RCC 7860 (cell line): ENCODE data around the gene GDF11.

Source experiments
- DNase-seq: peaks from one replicate; pipeline ENCODE4 v3.0.0-alpha.2; 2015; ENCODE audit warnings: low spot score
- FAIRE-seq: peaks from 2 replicates; lab custom pipeline; 2012; peaks lifted over from hg19 to GRCh38; lab: Jason Lieb, UNC

GDF11 gene

DNA sequence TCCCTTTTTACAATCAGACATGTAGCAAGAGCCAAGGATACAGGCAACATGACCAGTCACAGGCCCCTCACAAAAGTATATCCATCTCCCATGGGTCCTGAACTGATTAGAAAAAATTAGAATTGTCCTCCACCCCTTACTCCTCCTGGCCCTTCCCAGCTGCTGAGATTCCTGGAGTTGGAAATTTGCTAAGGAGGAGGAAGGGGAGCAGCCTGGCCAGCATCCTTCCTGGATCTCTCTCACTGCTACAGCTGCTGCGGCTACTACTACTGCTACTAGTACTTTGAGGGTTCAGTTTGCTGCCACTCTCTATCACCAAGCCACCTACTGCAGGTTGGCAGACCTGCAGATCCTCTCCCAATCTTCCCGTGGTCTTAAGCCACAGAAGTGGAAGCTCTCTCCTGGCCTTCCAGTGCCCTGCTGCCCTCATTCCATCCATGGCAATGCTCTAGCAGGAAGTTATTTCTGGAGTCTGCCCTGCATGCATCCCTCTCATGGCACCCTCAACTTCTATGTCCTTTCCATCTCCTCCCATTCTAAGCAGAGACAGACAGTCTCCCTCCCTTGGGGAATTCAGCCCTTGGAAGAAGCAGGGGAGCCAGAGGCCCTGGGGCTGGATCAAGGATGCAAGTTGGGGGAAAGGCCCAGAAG lies 36.2 kb upstream of the GDF11 start:
- DNase-seq (no peak), FAIRE-seq (no peak)

DNA sequence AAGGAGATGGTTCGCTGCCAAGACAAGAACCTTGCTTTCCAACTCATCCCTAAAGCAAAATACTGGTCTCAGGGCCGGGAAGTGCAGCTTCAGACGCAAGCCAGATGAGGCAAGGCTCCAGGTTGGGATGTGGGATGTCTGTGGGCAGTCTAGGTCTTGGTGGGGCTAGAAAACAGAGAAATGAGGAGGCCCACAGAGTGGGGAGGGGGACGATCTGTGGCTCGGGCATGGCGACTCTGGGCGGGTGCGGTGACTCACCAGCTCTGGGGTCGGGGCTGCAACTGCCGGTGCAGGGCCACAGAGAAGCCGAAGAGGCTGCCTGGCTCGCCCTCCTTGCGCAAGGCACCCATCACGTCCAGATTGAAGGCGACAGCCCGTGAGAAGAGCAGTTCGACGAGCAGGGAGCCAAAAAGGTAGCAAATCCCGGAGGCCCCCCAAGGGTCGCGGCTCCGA lies 35.7 kb upstream of the GDF11 start:
- no peak for DNase-seq
- FAIRE-seq: no peak

DNA sequence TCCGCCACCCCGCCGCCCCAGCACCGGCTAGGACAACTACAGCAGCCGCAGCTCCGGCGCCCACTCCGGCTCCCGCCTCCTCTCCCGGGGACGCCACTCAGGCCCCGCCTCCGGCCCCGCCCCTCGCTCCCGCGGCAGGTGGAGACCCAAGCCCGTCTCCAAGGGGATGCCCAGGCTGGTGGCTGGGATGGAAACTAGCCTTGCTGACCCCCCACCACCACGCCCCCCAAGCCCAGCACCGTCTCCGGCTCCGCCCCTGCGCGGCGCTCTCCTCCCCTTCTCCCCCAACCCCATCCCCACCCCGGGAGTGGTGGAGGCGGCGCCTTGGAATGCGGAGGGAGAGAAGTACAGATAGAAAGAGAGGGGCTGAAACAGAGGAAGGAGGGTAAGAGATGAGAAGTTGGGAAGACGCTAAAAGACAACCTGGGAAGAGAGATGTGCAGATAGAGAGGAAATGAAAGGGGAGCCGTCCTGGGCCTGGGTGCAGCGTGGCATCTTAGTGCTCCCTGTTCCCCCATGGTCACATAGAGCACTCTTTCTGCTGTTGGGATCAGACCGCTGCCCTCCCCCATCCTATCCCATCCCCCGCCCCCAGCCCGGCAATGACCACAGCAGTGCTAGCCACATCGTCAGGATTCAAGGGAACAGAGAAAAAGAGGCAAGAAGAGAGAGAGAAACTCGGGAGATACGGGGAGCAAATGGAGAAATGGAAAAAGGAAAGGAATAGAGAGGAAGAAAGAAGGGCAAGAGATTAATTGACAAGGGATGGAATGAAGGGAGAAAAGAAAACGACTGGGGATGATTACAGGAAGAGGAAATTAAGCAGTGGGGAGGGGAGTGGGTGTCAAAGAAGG lies 34.9 kb upstream of the GDF11 start, which contains the start of gene ITGA7:
Gene ITGA7, minus strand, starts transcription at position 64 of the 854 bp plus-strand sequence. CDS start 222 bp downstream, outside the sequence.
- DNase-seq (no peak), FAIRE-seq (no peak)

DNA sequence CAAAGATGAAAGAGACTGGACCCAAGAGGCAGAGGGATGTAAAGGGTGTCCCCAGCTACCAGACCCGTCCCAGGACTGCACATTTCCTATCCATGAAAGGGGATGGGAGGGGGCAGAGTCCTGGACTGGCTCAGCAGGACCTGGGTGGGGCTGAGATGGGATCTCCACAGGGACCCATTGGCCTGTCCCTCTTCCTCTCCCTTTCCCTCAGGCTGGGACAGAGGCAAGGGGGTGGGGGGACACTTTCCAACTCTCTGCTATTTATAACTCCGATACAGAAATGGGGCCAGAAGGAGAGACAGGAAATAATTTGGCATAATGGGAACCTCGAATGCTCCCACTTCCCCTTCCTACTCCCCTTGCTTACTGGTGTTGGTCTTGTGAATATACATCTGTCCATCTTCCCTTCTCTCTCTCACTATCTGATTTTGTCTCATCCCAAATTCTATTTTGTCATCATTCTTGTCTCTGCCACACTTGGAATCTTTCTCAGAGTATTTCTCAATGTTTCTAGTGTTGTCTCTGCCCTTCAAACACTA lies 34.2 kb upstream of the GDF11 start:
- FAIRE-seq: no peak
- DNase-seq: no peak

DNA sequence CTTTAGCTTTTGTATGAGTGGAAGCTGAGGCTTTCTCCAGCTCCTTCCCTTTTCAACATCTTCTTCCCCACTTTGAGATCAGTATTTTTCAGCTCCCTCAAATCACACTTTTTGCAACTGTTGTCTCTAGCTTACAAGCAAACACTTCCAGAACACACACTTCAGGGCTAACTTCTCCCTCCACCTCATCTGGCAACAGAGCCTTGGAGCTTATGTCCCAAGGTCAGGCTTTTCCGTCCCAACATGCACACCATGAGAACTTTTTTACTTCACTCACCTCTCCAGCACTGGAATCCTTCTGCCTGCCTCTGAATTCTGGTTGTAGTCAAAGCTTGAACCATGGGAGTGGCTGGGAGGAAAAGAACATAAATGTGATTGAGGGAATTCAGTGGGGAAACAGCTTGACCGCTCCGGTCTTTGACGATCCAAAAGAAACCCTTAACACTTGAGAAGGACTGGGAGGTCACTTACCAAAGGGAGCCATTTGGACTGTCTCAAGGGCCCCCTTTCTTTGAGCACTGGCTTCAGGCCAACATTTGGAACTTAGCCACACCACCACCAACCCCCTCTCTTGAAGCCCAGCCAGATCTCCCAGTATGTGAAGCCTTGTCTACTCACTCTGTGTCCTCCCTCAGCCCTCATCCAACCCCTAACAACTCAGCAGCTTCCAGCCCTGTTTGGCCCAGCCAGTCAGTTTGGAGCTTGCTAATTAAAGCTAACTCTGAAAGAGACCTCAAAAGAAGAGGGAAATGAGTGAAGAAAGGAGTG lies 31.0 kb upstream of the GDF11 start:
- DNase-seq (no peak), FAIRE-seq (no peak)

DNA sequence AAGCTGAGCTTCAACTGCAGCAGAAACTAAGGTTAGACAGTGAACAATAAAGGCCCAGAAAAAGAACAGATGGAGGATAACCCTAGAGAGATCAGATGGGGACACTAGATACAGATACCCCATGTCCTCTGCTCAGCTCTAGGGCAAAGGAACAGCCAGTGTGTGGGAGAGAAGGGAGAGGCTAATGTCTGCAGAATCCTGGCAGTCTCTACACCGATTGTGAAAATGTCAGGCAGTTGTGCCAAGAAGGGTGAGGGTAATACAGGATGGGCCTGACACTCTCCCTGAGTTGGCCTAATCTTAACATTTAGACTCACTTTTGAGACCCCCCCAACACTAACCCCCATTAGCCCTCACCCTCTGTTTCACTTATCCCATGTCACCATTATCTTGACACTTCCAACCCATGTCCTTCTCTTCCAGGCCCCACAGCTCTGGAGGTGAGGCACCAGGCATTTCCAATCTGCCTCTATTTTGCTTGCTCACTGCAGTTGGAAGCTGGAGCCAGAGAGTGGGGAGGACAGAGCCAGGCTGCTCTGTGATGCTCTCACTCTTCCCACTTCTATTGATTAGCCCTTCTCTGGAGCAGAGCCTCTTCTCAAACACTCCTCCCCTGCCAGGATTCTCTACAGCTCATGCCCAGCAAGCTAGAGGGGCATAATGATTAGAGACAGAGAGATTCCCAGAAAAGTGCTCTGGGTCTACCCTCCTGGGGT lies 30.1 kb upstream of the GDF11 start:
- FAIRE-seq (no peak), DNase-seq (no peak)

DNA sequence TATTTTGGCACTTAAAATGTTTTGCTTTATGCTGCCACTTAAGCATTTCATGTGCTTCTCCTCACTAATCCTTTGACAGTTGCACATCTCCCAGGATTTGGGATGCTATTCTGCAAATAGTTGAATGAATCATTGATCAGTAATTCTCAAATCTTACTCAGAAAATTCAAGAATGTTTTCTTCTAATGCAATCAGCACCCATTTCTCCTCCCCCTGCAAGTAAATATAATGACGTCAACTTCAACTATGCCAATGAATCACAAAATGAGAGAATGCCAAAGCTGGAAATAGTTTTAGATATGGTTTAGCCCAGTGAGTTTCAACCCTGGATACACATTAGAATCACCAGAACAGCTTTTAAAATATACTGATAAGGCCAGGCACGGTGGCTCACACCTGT lies 29.2 kb upstream of the GDF11 start:
- DNase-seq (peak; percentile 43), FAIRE-seq (no peak)

DNA sequence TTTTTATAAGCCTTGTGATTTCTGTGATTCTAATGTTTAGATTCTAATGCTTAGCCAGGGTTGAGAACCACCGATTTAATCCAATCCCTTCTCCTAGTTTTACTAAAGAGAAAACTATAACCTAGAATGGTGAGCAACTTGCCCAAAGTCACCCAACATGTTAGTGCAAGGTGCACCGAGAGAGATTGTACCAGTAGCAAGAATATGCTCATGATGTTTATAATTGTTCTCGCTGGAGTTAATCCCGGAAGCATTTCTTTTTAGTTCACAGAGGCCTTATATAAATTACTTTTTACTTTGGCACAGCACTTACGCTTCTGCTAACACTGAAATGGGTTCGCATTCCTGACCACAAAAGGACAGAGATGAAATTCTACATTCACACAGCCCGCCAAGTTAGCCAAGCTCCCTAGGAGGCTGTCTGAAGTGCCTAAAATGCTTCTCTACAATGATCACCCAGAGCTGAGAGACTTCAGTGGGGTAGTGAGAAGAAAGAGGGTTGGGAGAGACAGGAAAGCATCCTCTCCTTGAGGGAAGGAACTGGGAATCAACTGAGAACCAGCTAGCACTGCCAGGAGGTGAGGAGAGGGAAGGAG lies 27.7 kb upstream of the GDF11 start:
- FAIRE-seq (no peak), DNase-seq (no peak)

DNA sequence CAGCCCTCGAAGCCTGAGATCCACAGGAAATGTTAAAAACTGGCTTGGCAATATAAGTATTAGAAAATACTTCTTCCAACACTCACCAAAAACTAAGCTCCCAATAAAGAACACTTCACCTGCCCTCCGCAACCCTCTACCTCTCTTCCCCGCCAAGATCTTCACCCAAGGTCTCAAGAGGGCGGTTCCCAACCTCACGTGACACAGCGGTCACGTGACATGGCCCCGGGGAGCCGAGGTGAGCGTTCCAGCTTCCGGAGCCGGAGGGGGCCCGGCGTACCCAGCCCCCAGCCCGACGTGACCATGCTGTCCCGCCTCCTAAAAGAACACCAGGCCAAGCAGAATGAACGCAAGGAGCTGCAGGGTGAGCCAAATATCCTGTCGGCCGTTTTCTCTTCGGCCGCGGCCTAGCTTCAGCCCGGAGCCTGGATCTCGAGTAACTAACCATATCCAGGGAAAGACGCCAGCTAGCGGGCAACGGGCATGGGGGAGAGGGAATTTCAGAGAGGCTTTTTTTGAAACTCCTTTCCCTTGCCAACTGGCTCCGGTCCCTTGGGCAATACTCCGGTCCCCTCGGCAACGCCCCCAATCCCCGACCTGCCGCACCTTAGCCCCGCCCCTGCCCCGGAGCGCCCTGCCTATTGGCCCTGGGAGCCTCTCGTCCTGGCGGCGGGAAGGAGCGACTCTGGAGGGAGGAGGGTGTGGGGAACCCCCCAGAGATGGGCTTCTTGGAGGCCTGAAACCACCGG lies 26.9 kb upstream of the GDF11 start, which contains the start of gene BLOC1S1:
Gene BLOC1S1, plus strand, starts transcription at position 214 of the 749 bp plus-strand sequence. Its CDS starts 6 bp downstream, at position 220.
- DNase-seq (peak; percentile 69), FAIRE-seq (no peak)

DNA sequence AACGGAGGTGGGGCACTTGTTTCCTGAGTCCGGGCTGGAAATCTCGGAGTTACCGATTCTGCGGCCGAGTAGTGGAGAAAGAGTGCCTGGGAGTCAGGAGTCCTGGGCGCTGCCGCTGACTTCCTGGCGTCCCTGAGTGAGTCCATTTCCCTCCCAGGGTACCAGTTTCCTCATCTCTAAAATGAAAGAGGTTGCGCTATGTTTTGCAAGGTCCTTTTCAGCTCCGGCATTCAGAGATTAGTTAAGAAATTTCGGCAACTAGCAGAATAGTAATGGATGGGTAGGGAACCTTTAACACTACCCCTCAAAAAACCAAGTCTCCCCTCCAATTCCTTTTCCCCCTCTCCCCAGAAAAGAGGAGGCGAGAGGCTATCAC lies 26.4 kb upstream of the GDF11 start:
- FAIRE-seq: no peak
- DNase-seq: no peak

DNA sequence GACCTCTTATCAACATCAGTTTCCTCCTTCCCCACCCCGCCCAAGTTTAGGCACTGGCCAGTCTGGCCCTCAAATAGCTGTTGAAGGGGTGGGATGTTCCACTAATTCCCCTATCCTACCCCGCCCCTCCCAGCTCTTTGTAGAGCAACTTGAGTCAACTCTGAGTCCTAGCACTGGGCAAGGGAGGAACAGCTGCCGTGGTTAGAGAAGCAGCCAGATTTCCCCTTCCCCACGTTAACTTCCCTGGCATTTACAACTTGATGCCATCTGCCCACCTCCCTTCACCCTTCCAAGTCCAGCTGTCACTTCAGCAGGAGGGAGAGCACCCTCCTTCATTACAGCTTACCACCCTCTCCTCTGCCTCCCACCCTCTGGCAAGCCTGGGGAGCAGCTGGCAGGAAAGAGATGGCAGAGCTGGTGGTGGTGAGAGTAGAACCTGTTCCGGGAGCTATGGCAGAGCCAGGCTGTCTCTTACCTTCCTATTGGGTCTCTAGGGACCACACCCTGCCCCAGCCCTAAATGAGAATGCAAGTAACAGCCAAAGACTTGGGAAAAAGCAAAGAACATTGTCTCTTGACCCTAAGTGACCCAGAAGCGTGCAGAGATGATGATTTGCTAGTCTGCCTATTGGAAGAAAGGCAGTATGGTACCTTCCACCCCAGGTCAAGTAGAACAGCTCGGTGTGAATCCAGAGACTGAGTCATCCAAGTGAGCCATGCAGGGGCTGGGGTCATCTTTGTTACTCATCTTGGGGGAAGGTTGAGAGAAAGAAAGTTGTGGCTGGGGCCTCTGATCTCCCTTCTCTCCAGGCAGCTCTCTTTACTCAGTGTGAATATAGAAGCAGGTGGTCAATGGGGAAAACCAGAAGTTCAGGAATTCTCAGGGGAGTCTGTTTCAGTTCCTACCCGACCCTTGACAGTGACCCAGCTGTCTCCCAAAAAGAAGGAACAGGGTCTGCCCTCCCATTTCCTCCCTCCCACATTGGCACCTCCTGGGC lies 25.6 kb upstream of the GDF11 start:
- DNase-seq (peak; percentile 84), FAIRE-seq (peak; percentile 68)

DNA sequence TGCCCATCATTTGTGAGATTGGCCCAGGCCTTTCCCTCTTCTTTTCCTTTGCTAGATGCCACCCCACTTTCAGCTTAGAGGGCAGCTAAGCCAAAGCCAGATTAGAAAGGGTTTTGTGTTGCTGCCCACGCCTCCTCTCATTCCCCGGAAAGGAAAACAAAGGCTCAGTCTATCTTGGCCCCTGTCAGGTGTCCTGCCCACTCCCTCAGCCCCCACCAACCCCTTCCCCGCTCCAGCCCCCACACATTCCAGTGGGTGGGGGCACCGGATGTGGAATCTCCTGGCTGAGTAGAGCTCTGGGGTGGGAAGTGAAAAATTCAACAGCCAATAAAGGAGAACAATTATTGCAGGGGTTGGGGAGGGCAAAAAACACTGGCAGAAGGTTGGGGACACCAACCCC lies 24.9 kb upstream of the GDF11 start:
- FAIRE-seq (no peak), DNase-seq (no peak)

DNA sequence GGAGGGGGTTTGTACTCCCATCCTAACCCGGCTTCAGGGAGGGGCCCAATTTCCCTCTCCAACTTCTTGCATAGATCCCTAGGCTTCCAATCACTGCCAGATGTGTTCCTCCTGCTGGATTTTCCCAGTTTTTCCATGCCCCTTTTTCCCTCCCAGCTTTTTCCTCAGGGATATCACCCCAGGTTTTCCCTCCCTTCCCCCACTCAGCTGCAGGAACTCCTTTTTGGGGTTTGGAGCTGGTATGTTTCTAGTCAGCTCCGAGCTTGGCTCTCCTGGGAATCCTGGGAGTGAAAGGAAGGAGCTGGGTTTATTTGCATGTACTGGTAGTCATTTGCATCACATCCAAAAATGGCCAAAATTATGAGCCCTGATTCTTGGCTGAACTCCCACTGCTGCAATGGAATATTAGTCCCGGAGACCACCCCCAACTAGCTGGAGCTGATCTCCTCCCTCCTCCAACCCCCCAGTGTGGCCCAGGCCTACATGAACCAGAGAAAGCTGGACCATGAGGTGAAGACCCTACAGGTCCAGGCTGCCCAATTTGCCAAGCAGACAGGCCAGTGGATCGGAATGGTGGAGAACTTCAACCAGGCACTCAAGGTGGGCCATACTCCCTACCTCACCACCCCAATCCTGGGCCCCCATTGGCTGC lies 24.2 kb upstream of the GDF11 start:
- DNase-seq (no peak), FAIRE-seq (no peak)

DNA sequence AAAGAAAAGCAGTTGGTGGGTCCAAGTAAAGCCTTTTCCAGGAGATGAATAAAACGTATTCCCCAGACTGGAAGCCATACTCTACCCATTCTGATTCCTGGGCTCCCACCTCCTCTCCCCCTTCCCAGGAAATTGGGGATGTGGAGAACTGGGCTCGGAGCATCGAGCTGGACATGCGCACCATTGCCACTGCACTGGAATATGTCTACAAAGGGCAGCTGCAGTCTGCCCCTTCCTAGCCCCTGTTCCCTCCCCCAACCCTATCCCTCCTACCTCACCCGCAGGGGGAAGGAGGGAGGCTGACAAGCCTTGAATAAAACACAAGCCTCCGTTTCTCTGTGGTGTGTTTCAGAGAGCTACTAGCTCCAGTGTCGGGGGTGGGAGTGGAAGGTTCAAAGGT lies 23.6 kb upstream of the GDF11 start:
- no peak for FAIRE-seq
- no peak for DNase-seq

DNA sequence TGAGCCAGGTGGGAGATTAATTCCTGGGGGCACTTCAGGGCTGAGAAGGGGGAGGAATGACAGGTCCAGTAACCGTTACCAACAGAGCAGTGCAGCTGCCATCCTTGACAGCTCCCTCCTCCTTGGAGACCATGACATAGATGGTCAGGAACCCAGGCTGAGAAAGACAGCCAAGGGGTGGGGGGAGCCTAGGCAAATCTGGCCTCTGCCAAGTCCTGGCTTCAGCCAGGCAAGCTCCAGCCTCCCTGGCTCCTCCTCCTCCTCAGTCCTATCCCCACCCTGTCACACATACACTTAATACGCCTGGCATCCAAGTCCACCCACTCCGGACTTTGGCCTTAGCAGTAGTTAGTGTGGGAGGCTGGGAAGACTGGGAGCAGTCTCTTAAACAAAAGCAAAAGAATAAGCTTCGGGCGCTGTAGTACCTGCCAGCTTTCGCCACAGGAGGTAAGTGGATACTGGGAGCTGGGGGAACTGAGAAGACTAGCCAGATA lies 22.8 kb upstream of the GDF11 start, which contains the start of gene RDH5:
Gene RDH5, plus strand, starts transcription at position 323 of the 494 bp plus-strand sequence. CDS start 792 bp downstream, outside the sequence.
- peak; percentile 83 for DNase-seq
- FAIRE-seq: peak; percentile 57

DNA sequence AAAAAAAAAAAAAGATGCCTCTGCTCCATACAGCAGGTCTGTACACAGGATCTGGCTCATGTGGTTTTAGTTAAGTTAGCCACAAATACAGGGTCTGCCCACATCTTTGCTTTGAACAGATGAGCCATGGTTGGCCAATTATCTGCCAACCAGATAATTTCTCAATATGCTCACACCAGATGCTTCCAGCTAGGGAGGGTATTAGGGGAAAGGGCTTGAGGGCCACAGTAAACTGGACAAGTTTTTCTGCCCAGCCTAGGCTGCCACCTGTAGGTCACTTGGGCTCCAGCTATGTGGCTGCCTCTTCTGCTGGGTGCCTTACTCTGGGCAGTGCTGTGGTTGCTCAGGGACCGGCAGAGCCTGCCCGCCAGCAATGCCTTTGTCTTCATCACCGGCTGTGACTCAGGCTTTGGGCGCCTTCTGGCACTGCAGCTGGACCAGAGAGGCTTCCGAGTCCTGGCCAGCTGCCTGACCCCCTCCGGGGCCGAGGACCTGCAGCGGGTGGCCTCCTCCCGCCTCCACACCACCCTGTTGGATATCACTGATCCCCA lies 22.0 kb upstream of the GDF11 start:
- peak; percentile 95 for DNase-seq
- peak; percentile 75 for FAIRE-seq
